Stomach (tissue), 4 donors: ENCODE data around the gene DIAPH2.

Experiments used
- CTCF ChIP-seq, 7 experiments: fragments of 450-650 bp in 4 of 7; fragments of 200-600 bp in 3 of 7; sonication (generic) in 3 of 7; IDR thresholded peaks; one replicate each; pipeline ENCODE4 v1.5.1; 2016 to 2019; ENCODE audit warnings: antibody characterized with exemption in 7 of 7, control low read depth in 2 of 7, mild to moderate bottlenecking in 1 of 7
- EP300 ChIP-seq: sonication (generic); formaldehyde crosslinking; IDR thresholded peaks from one replicate; pipeline ENCODE4 v1.6.1; 2017; ENCODE audit warnings: antibody characterized with exemption
- POLR2A ChIP-seq, 4 donors: fragments of 450-650 bp; IDR thresholded peaks; one replicate each; pipeline ENCODE4 v1.6.1; 2016; ENCODE audit warnings: antibody characterized with exemption in 4 of 4, control low read depth in 2 of 4, mild to moderate bottlenecking in 1 of 4, moderate library complexity in 1 of 4
- POLR2AphosphoS5 ChIP-seq, 3 donors: sonication (generic); formaldehyde crosslinking; IDR thresholded peaks; one replicate each; pipeline ENCODE4 v1.6.1; 2016; ENCODE audit warnings: antibody characterized with exemption in 3 of 3

- TF ChIP-seq CTCF (IDR thresholded peaks at IDR 0.05) (no peak), POLR2AphosphoS5 (IDR thresholded peaks at IDR 0.05) (no peak), POLR2A (IDR thresholded peaks at IDR 0.05) (no peak), EP300 (no peak)
Observed at GRCh38 chrX:97215186-97215585, 530.5 kb downstream of the DIAPH2 start.
